ENCODE results near the gene SCUBE2.
A peak's percentile ranks its signal among the peaks of the same experiment; 100 is the strongest.

SCUBE2 gene

DNA sequence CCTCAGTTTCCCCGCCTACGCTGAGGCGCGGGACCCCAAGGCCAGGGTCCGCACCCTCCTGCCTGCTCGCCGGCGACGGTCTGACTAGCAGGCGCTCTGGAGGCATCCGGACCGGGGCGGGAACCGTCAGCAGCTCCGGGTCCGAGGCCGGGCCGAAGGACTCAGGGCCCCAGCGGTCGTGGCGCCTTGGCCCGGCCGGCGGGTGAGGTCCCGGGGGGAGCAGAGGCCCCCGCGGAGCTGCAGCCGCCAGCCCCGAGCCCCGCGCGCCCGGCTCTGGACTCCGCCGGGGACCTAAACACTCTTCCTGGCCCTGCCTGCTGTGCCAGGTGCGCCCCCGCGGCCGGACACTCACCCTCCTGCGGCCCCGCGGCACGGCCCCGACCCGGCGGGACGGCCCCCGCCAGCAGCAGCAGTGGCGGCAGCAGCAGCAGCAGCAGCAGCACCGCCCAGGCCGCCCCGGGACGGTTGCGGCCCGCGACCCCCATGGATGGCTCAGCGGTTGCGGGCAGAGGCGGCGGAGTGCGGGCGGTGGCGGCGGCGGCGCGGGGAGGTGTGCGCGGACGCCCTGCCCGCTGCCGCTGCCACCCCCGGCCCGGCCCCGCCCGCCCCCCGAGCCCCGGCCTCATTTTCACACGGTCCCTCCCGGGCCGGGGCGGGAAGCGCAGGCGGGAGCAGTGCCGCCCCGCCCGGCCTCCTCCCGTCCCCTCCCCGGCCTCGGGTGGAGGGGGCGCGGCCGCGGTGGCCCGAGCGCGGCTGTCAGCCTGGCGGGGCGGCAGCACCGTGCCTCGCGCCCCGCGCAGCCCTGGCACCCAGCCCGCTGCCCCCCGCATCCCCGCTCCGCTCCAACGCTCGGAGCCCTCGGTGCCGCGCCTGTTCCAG, at the start of gene SCUBE2:
Gene SCUBE2, minus strand, starts transcription at position 556 of the 879 bp plus-strand sequence. Its CDS starts 71 bp downstream, at position 485.
- peak within 1 kb of the TSS; percentile 50 for H3K4me3 ChIP-seq (ENCODE audit: low read depth, low read length)
- TF ChIP-seq, protein P1, sequence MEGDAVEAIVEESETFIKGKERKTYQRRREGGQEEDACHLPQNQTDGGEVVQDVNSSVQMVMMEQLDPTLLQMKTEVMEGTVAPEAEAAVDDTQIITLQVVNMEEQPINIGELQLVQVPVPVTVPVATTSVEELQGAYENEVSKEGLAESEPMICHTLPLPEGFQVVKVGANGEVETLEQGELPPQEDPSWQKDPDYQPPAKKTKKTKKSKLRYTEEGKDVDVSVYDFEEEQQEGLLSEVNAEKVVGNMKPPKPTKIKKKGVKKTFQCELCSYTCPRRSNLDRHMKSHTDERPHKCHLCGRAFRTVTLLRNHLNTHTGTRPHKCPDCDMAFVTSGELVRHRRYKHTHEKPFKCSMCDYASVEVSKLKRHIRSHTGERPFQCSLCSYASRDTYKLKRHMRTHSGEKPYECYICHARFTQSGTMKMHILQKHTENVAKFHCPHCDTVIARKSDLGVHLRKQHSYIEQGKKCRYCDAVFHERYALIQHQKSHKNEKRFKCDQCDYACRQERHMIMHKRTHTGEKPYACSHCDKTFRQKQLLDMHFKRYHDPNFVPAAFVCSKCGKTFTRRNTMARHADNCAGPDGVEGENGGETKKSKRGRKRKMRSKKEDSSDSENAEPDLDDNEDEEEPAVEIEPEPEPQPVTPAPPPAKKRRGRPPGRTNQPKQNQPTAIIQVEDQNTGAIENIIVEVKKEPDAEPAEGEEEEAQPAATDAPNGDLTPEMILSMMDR (IDR thresholded peaks at IDR 0.05; ENCODE audit: low read depth, low read length): no peak

DNA sequence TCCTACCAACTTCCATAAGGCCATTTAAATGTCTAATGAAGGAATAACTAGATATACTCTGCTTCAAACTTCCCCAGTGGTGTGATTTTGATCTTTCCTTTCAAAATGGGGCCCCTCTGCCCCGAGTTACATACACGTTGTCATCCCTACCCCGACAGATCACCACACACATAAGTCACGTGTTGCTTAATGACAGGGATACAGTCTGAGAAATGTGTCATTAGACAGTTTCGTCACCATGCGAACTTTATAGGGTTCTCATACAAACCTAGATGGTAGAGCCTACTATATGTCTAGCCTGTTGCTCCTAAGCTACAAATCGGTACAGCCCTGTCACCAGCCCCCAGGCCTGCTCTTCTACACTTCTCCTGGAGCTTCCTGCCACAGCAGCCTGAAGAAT, 49.8 kb upstream of the SCUBE2 start:
- TF ChIP-seq, protein P1 (IDR thresholded peaks at IDR 0.05; ENCODE audit: low read depth, low read length): no peak
- H3K4me3 ChIP-seq (ENCODE audit: low read depth, low read length): no peak overlapping the region

DNA sequence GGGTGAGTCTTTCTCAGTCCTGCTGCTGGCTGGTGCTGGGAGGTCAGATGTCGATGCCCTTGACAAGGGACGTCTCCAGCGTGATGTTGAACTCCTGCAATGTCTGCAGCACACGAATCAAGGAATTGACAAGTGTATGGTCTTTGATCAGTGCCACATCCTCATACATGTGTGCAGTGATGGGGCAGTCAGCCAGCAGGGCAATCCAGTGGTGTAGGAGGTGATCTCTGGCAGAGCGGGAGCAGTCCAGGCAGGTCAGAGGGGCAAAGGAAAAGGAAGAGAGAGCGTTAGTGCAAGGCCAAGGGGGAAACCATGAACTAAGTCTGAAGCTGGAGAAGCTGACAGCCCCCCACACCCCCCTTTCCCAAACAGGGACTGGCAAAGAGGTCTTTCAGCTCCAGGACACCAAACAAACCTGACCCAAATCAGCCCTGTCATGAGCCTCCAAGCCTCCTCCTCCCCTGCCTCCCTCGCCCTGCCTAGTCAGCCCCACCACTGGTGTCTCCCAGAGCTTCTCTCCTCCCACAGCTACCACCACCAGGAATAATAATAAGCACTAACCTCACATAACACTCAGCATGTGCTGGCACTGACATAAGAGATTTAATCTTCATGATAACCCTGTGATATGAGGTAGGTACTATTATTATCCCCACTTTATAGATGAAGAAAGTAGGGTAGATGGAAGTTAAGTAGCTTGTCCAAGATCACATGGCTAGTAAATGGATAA, 48.4 kb upstream of the SCUBE2 start:
- TF ChIP-seq, protein P1 (IDR thresholded peaks at IDR 0.05; ENCODE audit: low read depth, low read length): no peak
- H3K4me3 ChIP-seq (ENCODE audit: low read depth, low read length): no peak overlapping the region

DNA sequence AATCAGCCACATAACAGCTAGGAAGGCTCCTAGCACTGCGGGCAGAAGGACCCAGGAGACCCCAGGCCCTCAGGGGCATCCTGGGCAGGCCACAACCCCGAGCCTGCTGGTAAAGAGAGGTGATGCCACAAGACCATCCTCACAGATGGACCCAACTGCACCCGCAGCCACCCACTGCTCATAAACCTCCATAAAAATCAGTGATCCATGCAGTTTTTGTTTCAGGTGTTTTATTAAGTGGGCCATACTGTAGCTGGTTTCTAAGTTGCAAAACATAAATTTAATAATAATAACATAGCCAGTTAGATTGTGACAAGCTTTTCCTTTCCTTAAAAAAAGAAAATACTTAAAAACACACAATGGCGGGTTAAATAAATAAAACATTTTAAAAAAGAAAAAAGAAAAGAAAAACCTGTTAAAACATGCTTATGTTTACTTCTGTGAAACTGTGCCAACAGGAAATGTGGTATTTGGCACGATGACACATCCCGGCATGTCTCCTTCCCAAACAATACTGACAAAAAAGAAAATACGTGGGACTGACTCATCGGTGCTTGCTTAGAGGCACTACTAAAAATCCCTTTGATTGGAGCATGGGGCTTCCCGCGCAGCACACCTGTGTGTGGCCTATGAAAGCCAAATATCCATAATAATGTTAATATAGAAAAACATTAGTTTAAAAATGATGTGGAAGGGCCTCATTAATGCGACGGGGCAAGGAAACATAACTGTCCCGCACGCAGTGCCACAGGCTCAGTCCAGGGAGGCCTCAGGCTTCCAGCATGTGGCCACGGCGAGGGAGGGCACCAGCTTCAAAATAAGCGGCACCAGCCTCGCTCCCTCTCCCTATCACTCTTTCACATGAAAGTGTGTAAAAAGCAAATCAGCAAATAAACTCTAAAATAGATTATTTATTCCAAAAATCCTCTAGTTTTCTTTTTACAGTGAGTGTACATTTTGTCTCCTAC, 47.5 kb upstream of the SCUBE2 start:
- TF ChIP-seq, protein P1 (IDR thresholded peaks at IDR 0.05; ENCODE audit: low read depth, low read length): no peak
- no peak overlapping the region for H3K4me3 ChIP-seq (ENCODE audit: low read depth, low read length)

DNA sequence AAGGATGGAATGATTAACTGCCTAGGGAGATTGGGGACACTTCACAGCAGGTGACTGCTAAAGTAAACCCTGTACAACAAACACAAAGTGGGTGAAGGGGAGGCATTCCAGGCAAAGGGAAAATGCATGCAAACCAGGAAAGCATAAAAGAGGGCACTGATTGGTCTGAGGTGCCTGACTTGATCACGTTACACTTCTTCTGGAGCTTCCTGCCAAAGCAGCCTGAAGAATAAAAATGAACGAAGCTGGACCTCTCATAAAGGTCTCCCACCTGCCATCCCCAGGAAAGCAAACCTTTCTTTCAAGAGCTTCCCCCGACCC, 46.7 kb upstream of the SCUBE2 start:
- no peak overlapping the region for H3K4me3 ChIP-seq (ENCODE audit: low read depth, low read length)
- TF ChIP-seq, protein P1 (IDR thresholded peaks at IDR 0.05; ENCODE audit: low read depth, low read length): no peak

DNA sequence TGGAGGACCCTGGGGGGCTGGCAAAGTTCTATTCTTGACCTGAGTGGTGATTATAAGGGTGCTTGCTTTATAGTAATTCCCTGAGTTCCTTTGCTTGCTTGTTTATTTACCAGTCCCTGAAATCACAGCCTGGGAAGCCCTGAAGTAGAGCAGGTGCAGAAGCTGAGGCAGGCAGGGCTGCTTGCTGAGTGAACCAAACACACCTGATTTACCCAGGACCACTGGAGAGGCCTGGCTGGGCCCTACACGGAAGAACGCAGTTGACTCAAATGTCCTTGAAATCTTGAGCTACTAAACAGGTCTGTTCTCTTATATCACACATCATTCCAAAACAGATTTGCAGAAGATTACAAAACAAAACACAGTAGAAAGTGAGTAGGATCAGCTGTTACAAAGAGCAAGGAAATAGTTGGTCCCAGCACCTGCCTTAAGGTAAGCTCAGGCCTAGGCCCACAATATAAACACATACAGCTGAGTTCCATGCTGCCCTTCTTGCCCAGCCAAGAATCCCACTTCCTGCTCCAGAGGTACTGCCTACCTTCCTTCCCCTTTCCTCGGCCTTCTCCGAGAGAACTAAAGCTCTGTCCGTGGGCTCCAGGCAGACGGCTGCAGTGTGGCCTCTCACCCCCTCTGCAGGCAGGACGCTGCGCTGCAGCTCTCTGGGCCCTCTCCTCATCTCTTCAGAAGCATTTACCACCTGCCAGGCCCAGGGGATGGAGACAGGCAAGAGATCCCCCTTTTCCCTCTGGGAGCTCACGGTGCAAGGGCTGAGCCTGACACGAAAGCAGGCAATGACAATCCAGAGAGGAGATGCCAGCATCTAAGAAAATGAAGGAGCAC, 46.1 kb upstream of the SCUBE2 start:
- TF ChIP-seq, protein P1 (IDR thresholded peaks at IDR 0.05; ENCODE audit: low read depth, low read length): peak; percentile 97
- no peak overlapping the region for H3K4me3 ChIP-seq (ENCODE audit: low read depth, low read length)
